ENCODE data around the gene FGF14. TPM values are rescaled to one million over a fixed set of nuclear protein-coding genes. Genes with fewer than 3 reads are reported as not detected.
A peak's percentile ranks its signal among the peaks of the same experiment; 100 is the strongest.

The FGF14 gene
- total RNA-seq, 5 donors from 2014 or later (not counting 1 experiment from before 2014, with no cell fraction given): 0.03 TPM; not detected in 3

DNA sequence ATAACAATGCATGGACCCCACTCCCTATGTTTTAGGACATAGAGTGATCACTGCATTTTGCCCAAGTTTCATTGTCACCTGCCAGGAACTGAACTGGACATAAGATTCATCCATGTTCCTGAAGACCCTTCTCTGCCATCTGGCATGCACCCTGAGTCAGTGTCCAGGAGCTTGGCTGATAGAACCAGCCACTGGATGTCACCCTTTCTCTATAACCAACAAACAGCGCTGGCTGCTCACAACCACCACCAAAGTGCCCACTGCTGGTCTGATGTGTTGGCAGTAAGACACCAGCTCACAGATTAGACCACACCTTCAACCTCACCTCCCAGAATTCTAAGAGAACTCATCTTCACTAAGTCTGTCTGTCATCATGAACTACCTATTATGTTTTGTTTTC is 616.0 kb downstream of the FGF14 start:
- POLR2A ChIA-PET: no interaction called here
- WGBS (ENCODE audit: insufficient coverage): 13% methylated on average over 1 of the region's 1 CpG

DNA sequence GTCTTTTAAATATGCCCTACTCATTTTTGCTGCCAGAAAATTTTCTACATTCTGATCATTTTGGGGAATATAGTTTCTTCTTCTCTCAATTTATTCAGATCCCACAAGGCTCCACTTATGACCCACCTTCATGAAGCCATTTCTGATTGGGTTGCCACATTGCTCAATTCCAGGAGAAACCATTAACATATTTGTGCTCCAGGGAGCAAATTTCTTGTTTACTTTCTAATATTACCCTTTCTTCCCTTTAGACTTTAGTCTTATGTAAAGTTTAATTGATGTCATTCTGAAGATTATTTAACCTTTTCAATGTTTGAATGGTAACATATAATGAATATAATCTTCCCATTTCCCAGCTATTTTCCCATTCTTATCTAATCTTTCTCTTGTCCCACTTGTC is 617.5 kb downstream of the FGF14 start:
- H3K4me3 Mint-ChIP-seq: no peak overlapping the region
- DNase-seq (no peak), ATAC-seq (replicated peaks in 1 of 4) (no peak)
- H3K4me1 ChIP-seq (ENCODE audit: control insufficient read depth in 1 of 2, extremely low read depth in 1 of 2, insufficient read depth in 2 of 2, low read length in 2 of 2): no peaks in the 10 kb centered on the region
- no peaks in the 10 kb centered on the region for H3K9me3 ChIP-seq
- no peaks in the 10 kb centered on the region for H3K4me1 Mint-ChIP-seq
- no peaks in the 10 kb centered on the region for H3K9me3 Mint-ChIP-seq
- no peak overlapping the region for H3K4me3 ChIP-seq (ENCODE audit: control insufficient read depth in 1 of 2, extremely low read depth in 1 of 2, low read length in 1 of 2)
- no peaks in the 10 kb centered on the region for H3K36me3 Mint-ChIP-seq
- H3K27me3 Mint-ChIP-seq: peaks cover 5 to 21% of the 10 kb centered on the region in 2 donors
- no peaks in the 10 kb centered on the region for H3K36me3 ChIP-seq (ENCODE audit: control insufficient read depth in 2 of 2, extremely low read depth in 1 of 2, insufficient read depth in 1 of 2, low read length in 1 of 2)
- no peak overlapping the region for H3K27ac Mint-ChIP-seq
- H3K27ac ChIP-seq (ENCODE audit: low read length): no peak overlapping the region
- ChIA-PET POLR2A (no interaction called here), CTCF (no interaction called here)
- peaks cover 0 to 3% of the 10 kb centered on the region in 2 experiments for H3K27me3 ChIP-seq (replicated peaks in 1 of 2; ENCODE audit: control insufficient read depth in 2 of 2, extremely low read depth in 1 of 2, insufficient read depth in 2 of 2, low read length in 1 of 2)

More for the DNA sequence above, 616.0 kb downstream of the FGF14 start:
- Mint-ChIP-seq H3K27me3 (peaks cover 6 to 20% of the 10 kb centered on the region in 2 donors), H3K27ac (no peak overlapping the region), H3K9me3 (no peaks in the 10 kb centered on the region), H3K36me3 (no peaks in the 10 kb centered on the region), H3K4me3 (no peak overlapping the region), H3K4me1 (no peaks in the 10 kb centered on the region)
- Histone ChIP-seq H3K4me1 (ENCODE audit: control insufficient read depth in 1 of 2, extremely low read depth in 1 of 2, insufficient read depth in 2 of 2, low read length in 2 of 2) (no peaks in the 10 kb centered on the region), H3K4me3 (ENCODE audit: control insufficient read depth in 1 of 2, extremely low read depth in 1 of 2, low read length in 1 of 2) (no peak overlapping the region), H3K9me3 (no peaks in the 10 kb centered on the region), H3K36me3 (ENCODE audit: control insufficient read depth in 2 of 2, extremely low read depth in 1 of 2, insufficient read depth in 1 of 2, low read length in 1 of 2) (no peaks in the 10 kb centered on the region), H3K27me3 (replicated peaks in 1 of 2; ENCODE audit: control insufficient read depth in 2 of 2, extremely low read depth in 1 of 2, insufficient read depth in 2 of 2, low read length in 1 of 2) (peaks cover 0 to 3% of the 10 kb centered on the region in 2 experiments), H3K27ac (ENCODE audit: low read length) (no peak overlapping the region)
- DNase-seq (peak in 1 of 35 experiments; percentile 0), ATAC-seq (replicated peaks in 1 of 4) (no peak)
- CTCF ChIA-PET: no interaction called here

DNA sequence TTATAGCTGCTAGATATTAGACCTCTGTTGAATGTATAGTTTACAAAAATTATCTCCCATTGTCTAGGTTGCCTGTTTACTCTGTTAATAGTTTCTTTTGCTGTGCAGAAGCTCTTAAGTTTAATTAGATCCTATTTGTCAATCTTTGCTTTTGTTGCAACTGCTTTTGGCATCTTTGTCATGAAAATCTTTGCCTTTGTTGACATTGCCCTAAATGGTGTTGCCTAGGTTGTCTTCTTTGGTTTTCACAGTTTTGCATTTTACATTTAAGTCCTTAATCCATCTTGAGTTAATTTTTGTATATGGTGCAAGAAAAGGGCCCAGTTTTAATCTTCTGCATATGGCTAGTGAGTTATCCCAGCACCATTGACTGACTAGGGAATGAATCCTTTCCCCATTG is 618.3 kb downstream of the FGF14 start:
- Mint-ChIP-seq H3K4me3 (no peak overlapping the region), H3K4me1 (no peaks in the 10 kb centered on the region), H3K27ac (no peak overlapping the region), H3K27me3 (peaks cover 2 to 21% of the 10 kb centered on the region in 2 donors), H3K9me3 (no peaks in the 10 kb centered on the region), H3K36me3 (no peaks in the 10 kb centered on the region)
- DNase-seq (no peak), ATAC-seq (replicated peaks in 1 of 4) (no peak)
- Histone ChIP-seq H3K27me3 (replicated peaks in 1 of 2; ENCODE audit: control insufficient read depth in 2 of 2, extremely low read depth in 1 of 2, insufficient read depth in 2 of 2, low read length in 1 of 2) (peaks cover 0 to 3% of the 10 kb centered on the region in 2 experiments), H3K36me3 (ENCODE audit: control insufficient read depth in 2 of 2, extremely low read depth in 1 of 2, insufficient read depth in 1 of 2, low read length in 1 of 2) (no peaks in the 10 kb centered on the region), H3K4me1 (ENCODE audit: control insufficient read depth in 1 of 2, extremely low read depth in 1 of 2, insufficient read depth in 2 of 2, low read length in 2 of 2) (no peaks in the 10 kb centered on the region), H3K27ac (ENCODE audit: low read length) (no peak overlapping the region), H3K4me3 (ENCODE audit: control insufficient read depth in 1 of 2, extremely low read depth in 1 of 2, low read length in 1 of 2) (no peak overlapping the region), H3K9me3 (no peaks in the 10 kb centered on the region)
- CTCF ChIA-PET: no interaction called here
- POLR2A ChIA-PET: no interaction called here

DNA sequence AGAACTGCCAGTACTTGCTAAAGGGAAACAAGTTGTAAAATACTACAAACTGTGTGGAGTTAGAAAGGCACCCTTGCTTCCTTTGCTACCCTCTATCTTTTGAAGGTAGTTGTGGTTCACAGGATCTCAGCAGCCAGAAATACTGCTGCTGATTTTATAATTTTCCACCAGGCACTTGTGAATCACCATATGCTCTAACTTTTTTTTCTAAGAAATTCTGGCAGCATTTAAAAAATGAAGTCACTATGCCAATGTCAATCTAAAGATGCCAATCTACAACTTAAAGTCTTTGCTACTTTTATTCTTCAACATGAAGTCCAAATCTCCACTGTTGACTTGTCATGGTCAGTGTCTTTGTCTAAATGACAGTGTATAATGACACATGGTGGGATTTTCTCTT is 621.6 kb downstream of the FGF14 start:
- H3K4me3 Mint-ChIP-seq: no peak overlapping the region
- H3K27me3 Mint-ChIP-seq: peaks cover 2 to 16% of the 10 kb centered on the region in 2 donors
- H3K4me1 ChIP-seq (ENCODE audit: control insufficient read depth in 1 of 2, extremely low read depth in 1 of 2, insufficient read depth in 2 of 2, low read length in 2 of 2): no peaks in the 10 kb centered on the region
- no peak overlapping the region for H3K27ac Mint-ChIP-seq
- CTCF ChIA-PET: no interaction called here
- H3K9me3 ChIP-seq: no peaks in the 10 kb centered on the region
- no peaks in the 10 kb centered on the region for H3K36me3 Mint-ChIP-seq
- H3K36me3 ChIP-seq (ENCODE audit: control insufficient read depth in 2 of 2, extremely low read depth in 1 of 2, insufficient read depth in 1 of 2, low read length in 1 of 2): no peaks in the 10 kb centered on the region
- no peak overlapping the region for H3K4me3 ChIP-seq (ENCODE audit: control insufficient read depth in 1 of 2, extremely low read depth in 1 of 2, low read length in 1 of 2)
- no peak for DNase-seq
- no peaks in the 10 kb centered on the region for H3K9me3 Mint-ChIP-seq
- POLR2A ChIA-PET: no interaction called here
- no peak for ATAC-seq (replicated peaks in 1 of 4)
- H3K27ac ChIP-seq (ENCODE audit: low read length): no peak overlapping the region
- no peaks in the 10 kb centered on the region for H3K27me3 ChIP-seq (replicated peaks in 1 of 2; ENCODE audit: control insufficient read depth in 2 of 2, extremely low read depth in 1 of 2, insufficient read depth in 2 of 2, low read length in 1 of 2)
- no peaks in the 10 kb centered on the region for H3K4me1 Mint-ChIP-seq

DNA sequence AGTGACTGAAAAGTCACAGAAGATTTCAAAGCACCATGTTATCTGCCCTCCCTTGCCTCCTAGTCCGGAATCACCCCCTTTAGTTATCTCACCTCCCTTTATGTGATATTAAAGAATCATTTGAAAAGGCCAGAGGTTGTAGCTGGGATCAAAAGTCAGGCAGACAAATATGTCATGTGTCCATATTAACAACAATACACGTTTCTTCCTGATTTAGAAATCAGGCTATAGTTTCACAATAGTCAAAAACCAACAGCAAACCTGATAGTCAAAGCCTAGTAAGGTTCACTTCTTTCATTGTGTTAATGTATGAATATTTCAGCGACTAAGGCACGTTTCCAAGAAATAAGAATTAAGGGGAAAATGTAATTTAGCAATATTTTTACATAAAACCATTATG is 622.7 kb downstream of the FGF14 start:
- H3K9me3 Mint-ChIP-seq: no peaks in the 10 kb centered on the region
- H3K36me3 ChIP-seq (ENCODE audit: control insufficient read depth in 2 of 2, extremely low read depth in 1 of 2, insufficient read depth in 1 of 2, low read length in 1 of 2): no peaks in the 10 kb centered on the region
- no peaks in the 10 kb centered on the region for H3K4me1 Mint-ChIP-seq
- CTCF ChIA-PET: no interaction called here
- H3K27ac Mint-ChIP-seq: no peak overlapping the region
- no peak for DNase-seq
- H3K27me3 Mint-ChIP-seq: peaks cover 2 to 21% of the 10 kb centered on the region in 2 donors
- WGBS (ENCODE audit: insufficient coverage): no CpG with 5 or more reads among the region's 4 CpGs
- H3K9me3 ChIP-seq: no peaks in the 10 kb centered on the region
- H3K27ac ChIP-seq (ENCODE audit: low read length): no peak overlapping the region
- H3K4me3 Mint-ChIP-seq: no peak overlapping the region
- no peaks in the 10 kb centered on the region for H3K27me3 ChIP-seq (replicated peaks in 1 of 2; ENCODE audit: control insufficient read depth in 2 of 2, extremely low read depth in 1 of 2, insufficient read depth in 2 of 2, low read length in 1 of 2)
- no peak for ATAC-seq (replicated peaks in 1 of 4)
- no peaks in the 10 kb centered on the region for H3K4me1 ChIP-seq (ENCODE audit: control insufficient read depth in 1 of 2, extremely low read depth in 1 of 2, insufficient read depth in 2 of 2, low read length in 2 of 2)
- POLR2A ChIA-PET: no interaction called here
- H3K36me3 Mint-ChIP-seq: no peaks in the 10 kb centered on the region
- H3K4me3 ChIP-seq (ENCODE audit: control insufficient read depth in 1 of 2, extremely low read depth in 1 of 2, low read length in 1 of 2): no peak overlapping the region

DNA sequence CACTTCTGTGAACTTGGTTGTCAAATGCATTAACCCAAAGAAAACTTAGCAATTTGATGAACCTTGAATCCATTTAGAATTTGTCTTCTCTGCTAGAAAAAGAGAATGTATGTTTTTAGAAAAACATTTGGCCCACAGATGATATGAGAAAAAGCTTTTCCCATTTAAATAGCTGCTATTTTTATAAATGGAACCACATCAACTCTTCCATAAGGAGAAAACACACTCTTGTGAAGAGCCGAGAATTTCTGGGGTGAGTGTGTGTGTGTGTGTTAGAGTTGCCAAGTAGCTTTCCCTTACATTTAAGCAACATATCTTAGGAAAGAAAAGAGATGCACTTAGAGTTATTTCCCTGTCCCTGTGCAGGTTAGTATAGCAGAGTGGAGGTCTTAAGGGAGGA is 626.6 kb downstream of the FGF14 start:
- Mint-ChIP-seq H3K4me1 (no peaks in the 10 kb centered on the region), H3K4me3 (no peak overlapping the region), H3K9me3 (no peaks in the 10 kb centered on the region), H3K27ac (no peak overlapping the region), H3K36me3 (no peaks in the 10 kb centered on the region), H3K27me3 (peaks cover 0 to 9% of the 10 kb centered on the region in 2 donors)
- Histone ChIP-seq H3K36me3 (ENCODE audit: control insufficient read depth in 2 of 2, extremely low read depth in 1 of 2, insufficient read depth in 1 of 2, low read length in 1 of 2) (no peaks in the 10 kb centered on the region), H3K27ac (ENCODE audit: low read length) (no peak overlapping the region), H3K9me3 (no peaks in the 10 kb centered on the region), H3K4me3 (ENCODE audit: control insufficient read depth in 1 of 2, extremely low read depth in 1 of 2, low read length in 1 of 2) (no peak overlapping the region), H3K27me3 (replicated peaks in 1 of 2; ENCODE audit: control insufficient read depth in 2 of 2, extremely low read depth in 1 of 2, insufficient read depth in 2 of 2, low read length in 1 of 2) (no peaks in the 10 kb centered on the region), H3K4me1 (ENCODE audit: control insufficient read depth in 1 of 2, extremely low read depth in 1 of 2, insufficient read depth in 2 of 2, low read length in 2 of 2) (no peaks in the 10 kb centered on the region)
- WGBS (ENCODE audit: insufficient coverage): no CpG with 5 or more reads among the region's 1 CpG
- DNase-seq (no peak), ATAC-seq (replicated peaks in 1 of 4) (no peak)
- ChIA-PET POLR2A (interaction anchor here in 1 of 2 donors (0.7 kb wide), 2 partner anchors 30 to 160 kb away, joined by 3 to 5 read pairs; no protein-coding TSS in a partner anchor), CTCF (interaction anchor here in 1 of 2 donors (0.6 to 1.4 kb wide), 2 partner anchors 16 to 159 kb away, joined by 4 to 6 read pairs; no protein-coding TSS in a partner anchor)

DNA sequence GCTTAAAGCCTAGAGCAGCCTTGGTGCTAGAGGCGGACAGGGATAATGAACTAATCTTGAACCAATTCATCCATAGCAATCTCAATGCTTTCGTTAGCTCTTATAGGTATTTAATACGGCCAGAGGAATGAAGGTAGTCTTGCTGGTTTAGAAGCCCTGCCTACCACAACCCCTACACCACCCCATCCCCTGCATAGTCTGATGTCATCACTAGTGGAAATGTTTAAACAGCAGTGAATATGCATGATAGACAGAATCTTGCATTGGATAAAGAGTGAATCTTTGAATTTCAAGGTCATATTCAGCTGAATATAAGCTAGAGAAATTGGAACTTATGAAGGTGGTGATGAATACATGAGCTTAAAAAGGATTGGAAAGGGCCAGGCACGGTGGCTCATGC is 627.5 kb downstream of the FGF14 start:
- H3K9me3 ChIP-seq: no peaks in the 10 kb centered on the region
- Mint-ChIP-seq H3K27me3 (peaks cover 0 to 12% of the 10 kb centered on the region in 2 donors), H3K4me1 (no peaks in the 10 kb centered on the region), H3K36me3 (no peaks in the 10 kb centered on the region), H3K27ac (no peak overlapping the region), H3K9me3 (no peaks in the 10 kb centered on the region), H3K4me3 (no peak overlapping the region)
- H3K36me3 ChIP-seq (ENCODE audit: control insufficient read depth in 2 of 2, extremely low read depth in 1 of 2, insufficient read depth in 1 of 2, low read length in 1 of 2): no peaks in the 10 kb centered on the region
- ATAC-seq (replicated peaks in 1 of 4) (no peak), DNase-seq (no peak)
- H3K4me3 ChIP-seq (ENCODE audit: control insufficient read depth in 1 of 2, extremely low read depth in 1 of 2, low read length in 1 of 2): no peak overlapping the region
- no peaks in the 10 kb centered on the region for H3K27me3 ChIP-seq (replicated peaks in 1 of 2; ENCODE audit: control insufficient read depth in 2 of 2, extremely low read depth in 1 of 2, insufficient read depth in 2 of 2, low read length in 1 of 2)
- CTCF ChIA-PET: no interaction called here
- no peak overlapping the region for H3K27ac ChIP-seq (ENCODE audit: low read length)
- POLR2A ChIA-PET: no interaction called here
- no peaks in the 10 kb centered on the region for H3K4me1 ChIP-seq (ENCODE audit: control insufficient read depth in 1 of 2, extremely low read depth in 1 of 2, insufficient read depth in 2 of 2, low read length in 2 of 2)
- 57% methylated on average over 1 of the region's 4 CpGs for WGBS (ENCODE audit: insufficient coverage)
